Esophagus (tissue), 2 donors: ENCODE measurements around the gene AK8. TPM values are rescaled to one million over a fixed set of nuclear protein-coding genes. Genes with fewer than 3 reads are reported as not detected.

Experiments
- H3K27ac ChIP-seq, 2 donors: one replicate each; pipeline ENCODE4 v1.5.1; 2013; ENCODE audit warnings: low read depth in 2 of 2, mild to moderate bottlenecking in 2 of 2, inconsistent platforms in 1 of 2, low read length in 1 of 2, moderate library complexity in 1 of 2
- H3K27me3 ChIP-seq, 2 donors: one replicate each; pipeline ENCODE4 v1.6.1; 2013; ENCODE audit warnings: low read length in 2 of 2, control low read depth in 1 of 2, mild to moderate bottlenecking in 1 of 2; ENCODE audit not compliant: insufficient read depth in 2 of 2, control insufficient read depth in 1 of 2
- H3K36me3 ChIP-seq, 2 donors: one replicate each; pipeline ENCODE4 v1.6.1; 2013; ENCODE audit warnings: low read length in 1 of 2; ENCODE audit not compliant: control insufficient read depth in 2 of 2, insufficient read depth in 2 of 2
- H3K4me1 ChIP-seq, 2 donors: one replicate each; pipeline ENCODE4 v1.6.1; 2013; ENCODE audit warnings: low read length in 1 of 2; ENCODE audit not compliant: control insufficient read depth in 2 of 2, insufficient read depth in 2 of 2
- H3K4me3 ChIP-seq, 2 donors: one replicate each; pipeline ENCODE4 v1.5.1; 2013; ENCODE audit warnings: low read length in 2 of 2, mild to moderate bottlenecking in 2 of 2, low read depth in 1 of 2, moderate library complexity in 1 of 2
- H3K9me3 ChIP-seq, 2 donors: one replicate each; pipeline ENCODE4 v1.6.1; 2013; ENCODE audit warnings: mild to moderate bottlenecking in 2 of 2, low read depth in 1 of 2, low read length in 1 of 2, moderate library complexity in 1 of 2; ENCODE audit not compliant: control insufficient read depth in 2 of 2, insufficient read depth in 1 of 2
- WGBS, 2 donors: extraction: QIAGEN DNeasy Blood & Tissue Kit; methylation state at CpG; one replicate each; pipeline ENCODE4 v1.1.7; 2013; 5-methylcytosine and 5-hydroxymethylcytosine counted together
- polyA plus RNA-seq, 2 donors: library from polyadenylated mRNA; stranded (reverse); fragments of 200-250 nt; gene quantifications; one replicate each; pipeline ENCODE4 v1.2.3, GENCODE V29; 2013
- donor health status: healthy with polysubstance abuse.
- donor health status: Bipolar disorder and iron deficiency.

Gene AK8
- polyA plus RNA-seq, 2 donors, result 0.39 to 0.58 TPM

- Histone ChIP-seq H3K4me3 (no peak overlapping the region), H3K9me3 (no peaks in the 10 kb centered on the region), H3K4me1 (no peaks in the 10 kb centered on the region), H3K36me3 (no peaks in the 10 kb centered on the region), H3K27me3 (peaks cover 0 to 4% of the 10 kb centered on the region in 2 donors), H3K27ac (no peak overlapping the region)
- 26 to 40% methylated on average over 13 of the region's 13 CpGs for WGBS, 2 donors
These were observed 134.1 kb downstream of the AK8 start for GRCh38 chr9:132743931-132744479.

- Histone ChIP-seq H3K9me3 (no peaks in the 10 kb centered on the region), H3K27ac (no peak overlapping the region), H3K4me1 (no peaks in the 10 kb centered on the region), H3K27me3 (peaks cover 0 to 4% of the 10 kb centered on the region in 2 donors), H3K36me3 (no peaks in the 10 kb centered on the region), H3K4me3 (no peak overlapping the region)
- WGBS, 2 donors, result 55 to 59% methylated on average over 17 of the region's 17 CpGs
These were observed 135.2 kb downstream of the AK8 start for GRCh38 chr9:132742821-132743311.

GRCh38 chr9:132740526-132741309, 137.4 kb downstream of the AK8 start:
- H3K27me3 ChIP-seq, result peaks cover 0 to 4% of the 10 kb centered on the region in 2 donors
- no peaks in the 10 kb centered on the region for H3K36me3 ChIP-seq
- H3K4me1 ChIP-seq, result no peaks in the 10 kb centered on the region
- 83 to 86% methylated on average over 15 of the region's 15 CpGs for WGBS, 2 donors
- H3K4me3 ChIP-seq, result no peak overlapping the region
- no peak overlapping the region for H3K27ac ChIP-seq
- H3K9me3 ChIP-seq, result no peaks in the 10 kb centered on the region

GRCh38 chr9:132739710-132740310, 138.3 kb downstream of the AK8 start:
- Histone ChIP-seq H3K4me3 (no peak overlapping the region), H3K4me1 (no peaks in the 10 kb centered on the region), H3K27me3 (peaks cover 0 to 4% of the 10 kb centered on the region in 2 donors), H3K27ac (no peak overlapping the region), H3K9me3 (no peaks in the 10 kb centered on the region), H3K36me3 (no peaks in the 10 kb centered on the region)
- 84 to 90% methylated on average over 9 of the region's 9 CpGs for WGBS, 2 donors

GRCh38 chr9:132733260-132733815, 144.7 kb downstream of the AK8 start:
- 61 to 74% methylated on average over 22 of the region's 22 CpGs for WGBS, 2 donors
- Histone ChIP-seq H3K36me3 (no peaks in the 10 kb centered on the region), H3K4me1 (peaks cover 2 to 22% of the 10 kb centered on the region in 2 donors), H3K4me3 (no peak overlapping the region), H3K27ac (peak overlapping the region; percentile 61 to 89), H3K9me3 (no peaks in the 10 kb centered on the region), H3K27me3 (no peaks in the 10 kb centered on the region)

GRCh38 chr9:132732326-132733259, 145.5 kb downstream of the AK8 start:
- H3K9me3 ChIP-seq, result no peaks in the 10 kb centered on the region
- 59 to 62% methylated on average over 17 of the region's 17 CpGs for WGBS, 2 donors
- peaks cover 2 to 22% of the 10 kb centered on the region in 2 donors for H3K4me1 ChIP-seq
- no peaks in the 10 kb centered on the region for H3K36me3 ChIP-seq
- H3K27ac ChIP-seq, result peak overlapping the region; percentile 83 to 90
- H3K27me3 ChIP-seq, result no peaks in the 10 kb centered on the region
- no peak overlapping the region for H3K4me3 ChIP-seq

GRCh38 chr9:132731230-132731629, 146.9 kb downstream of the AK8 start:
- H3K27me3 ChIP-seq, result no peaks in the 10 kb centered on the region
- WGBS, 2 donors, result 49 to 50% methylated on average over 3 of the region's 3 CpGs
- no peak overlapping the region for H3K4me3 ChIP-seq
- peak overlapping the region; percentile 67 to 96 for H3K27ac ChIP-seq
- no peaks in the 10 kb centered on the region for H3K36me3 ChIP-seq
- no peaks in the 10 kb centered on the region for H3K9me3 ChIP-seq
- peaks cover 2 to 22% of the 10 kb centered on the region in 2 donors for H3K4me1 ChIP-seq

- Histone ChIP-seq H3K27ac (peak overlapping the region; percentile 76 to 96), H3K4me3 (no peak overlapping the region), H3K4me1 (peaks cover 2 to 22% of the 10 kb centered on the region in 2 donors), H3K36me3 (no peaks in the 10 kb centered on the region), H3K27me3 (no peaks in the 10 kb centered on the region), H3K9me3 (no peaks in the 10 kb centered on the region)
- WGBS, 2 donors, result 72 to 77% methylated on average over 16 of the region's 16 CpGs
These were observed 147.7 kb downstream of the AK8 start for GRCh38 chr9:132730054-132731033.
